Measurements from ENCODE around the gene CADPS. TPM values are rescaled to one million over a fixed set of nuclear protein-coding genes. Genes with fewer than 3 reads are reported as not detected.

The CADPS gene
- total RNA-seq, 1 donor from 2014 or later, result 1.3 TPM

- FAIRE-seq (no peak), DNase-seq (ENCODE audit: low read depth) (no peak)
- H3K4me3 ChIP-seq (ENCODE audit: low read depth, low read length), result no peak overlapping the region
- no peaks in the 10 kb centered on the region for H3K27me3 ChIP-seq (ENCODE audit: control insufficient read depth, insufficient read depth, low read length)
- no peaks in the 10 kb centered on the region for H3K36me3 ChIP-seq (ENCODE audit: control insufficient read depth, insufficient read depth, low read length)
- TF ChIP-seq, protein P1, sequence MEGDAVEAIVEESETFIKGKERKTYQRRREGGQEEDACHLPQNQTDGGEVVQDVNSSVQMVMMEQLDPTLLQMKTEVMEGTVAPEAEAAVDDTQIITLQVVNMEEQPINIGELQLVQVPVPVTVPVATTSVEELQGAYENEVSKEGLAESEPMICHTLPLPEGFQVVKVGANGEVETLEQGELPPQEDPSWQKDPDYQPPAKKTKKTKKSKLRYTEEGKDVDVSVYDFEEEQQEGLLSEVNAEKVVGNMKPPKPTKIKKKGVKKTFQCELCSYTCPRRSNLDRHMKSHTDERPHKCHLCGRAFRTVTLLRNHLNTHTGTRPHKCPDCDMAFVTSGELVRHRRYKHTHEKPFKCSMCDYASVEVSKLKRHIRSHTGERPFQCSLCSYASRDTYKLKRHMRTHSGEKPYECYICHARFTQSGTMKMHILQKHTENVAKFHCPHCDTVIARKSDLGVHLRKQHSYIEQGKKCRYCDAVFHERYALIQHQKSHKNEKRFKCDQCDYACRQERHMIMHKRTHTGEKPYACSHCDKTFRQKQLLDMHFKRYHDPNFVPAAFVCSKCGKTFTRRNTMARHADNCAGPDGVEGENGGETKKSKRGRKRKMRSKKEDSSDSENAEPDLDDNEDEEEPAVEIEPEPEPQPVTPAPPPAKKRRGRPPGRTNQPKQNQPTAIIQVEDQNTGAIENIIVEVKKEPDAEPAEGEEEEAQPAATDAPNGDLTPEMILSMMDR (IDR thresholded peaks at IDR 0.05; ENCODE audit: insufficient read depth, low read length, severe bottlenecking), result no peak
These were observed 98.1 kb downstream of the CADPS start for GRCh38 chr3:62777130-62777529.

DNA sequence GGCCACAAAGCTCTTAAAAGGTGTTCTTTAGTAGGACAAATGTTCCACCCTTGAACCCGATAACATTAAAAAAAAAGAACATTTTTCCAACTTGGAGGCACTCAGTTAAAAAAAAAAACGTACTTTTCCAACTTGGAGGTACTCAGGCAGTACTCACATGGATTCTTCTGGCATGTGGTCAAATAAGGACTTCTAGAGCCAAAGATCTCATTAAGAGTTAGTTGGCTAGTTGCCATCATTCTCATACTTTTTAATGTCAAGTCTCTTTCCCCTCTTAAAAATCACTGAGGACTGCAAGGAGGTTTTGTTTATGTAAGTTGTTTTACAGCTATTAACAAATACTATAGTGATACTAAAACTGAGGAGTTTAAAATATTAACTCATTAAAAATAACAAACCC lies 101.0 kb downstream of the CADPS start:
- TF ChIP-seq, protein P1 (IDR thresholded peaks at IDR 0.05; ENCODE audit: insufficient read depth, low read length, severe bottlenecking), result no peak
- no peak for FAIRE-seq

GRCh38 chr3:62771331-62772072 lies 103.7 kb downstream of the CADPS start:
- DNase-seq (ENCODE audit: low read depth) (no peak), FAIRE-seq (no peak)
- Histone ChIP-seq H3K36me3 (ENCODE audit: control insufficient read depth, insufficient read depth, low read length) (no peaks in the 10 kb centered on the region), H3K4me3 (ENCODE audit: low read depth, low read length) (no peak overlapping the region), H3K27me3 (ENCODE audit: control insufficient read depth, insufficient read depth, low read length) (no peaks in the 10 kb centered on the region)
- TF ChIP-seq, protein P1 (IDR thresholded peaks at IDR 0.05; ENCODE audit: insufficient read depth, low read length, severe bottlenecking), result no peak

More for the DNA sequence above, 101.0 kb downstream of the CADPS start:
- DNase-seq (ENCODE audit: low read depth), result no peak
- Histone ChIP-seq H3K4me3 (ENCODE audit: low read depth, low read length) (no peak overlapping the region), H3K27me3 (ENCODE audit: control insufficient read depth, insufficient read depth, low read length) (no peaks in the 10 kb centered on the region), H3K36me3 (ENCODE audit: control insufficient read depth, insufficient read depth, low read length) (no peaks in the 10 kb centered on the region)

DNA sequence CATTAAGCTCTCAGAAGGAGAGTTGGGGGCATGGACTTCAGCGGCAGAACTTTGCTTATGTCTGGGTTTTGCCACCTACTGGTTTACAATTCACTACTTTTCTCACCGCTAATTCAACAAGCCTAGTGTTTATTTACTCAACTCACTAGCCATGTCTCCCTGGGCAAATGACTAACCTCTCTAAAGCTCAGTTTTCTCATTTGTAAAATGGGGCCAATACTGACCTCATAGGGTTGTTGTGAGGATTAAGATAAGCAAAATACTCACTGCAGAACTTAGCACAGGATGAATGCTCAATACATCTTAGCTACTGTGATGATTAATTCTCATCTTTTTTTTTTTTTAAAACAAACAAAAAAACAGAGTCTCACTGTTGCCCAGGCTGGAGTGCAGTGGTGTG lies 106.3 kb downstream of the CADPS start:
- no peaks in the 10 kb centered on the region for H3K27me3 ChIP-seq (ENCODE audit: control insufficient read depth, insufficient read depth, low read length)
- no peak for DNase-seq (ENCODE audit: low read depth)
- no peak for FAIRE-seq
- no peaks in the 10 kb centered on the region for H3K36me3 ChIP-seq (ENCODE audit: control insufficient read depth, insufficient read depth, low read length)
- TF ChIP-seq, protein P1 (IDR thresholded peaks at IDR 0.05; ENCODE audit: insufficient read depth, low read length, severe bottlenecking), result no peak
- no peak overlapping the region for H3K4me3 ChIP-seq (ENCODE audit: low read depth, low read length)

- no peak overlapping the region for H3K4me3 ChIP-seq (ENCODE audit: low read depth, low read length)
- DNase-seq (ENCODE audit: low read depth) (no peak), FAIRE-seq (no peak)
- TF ChIP-seq, protein P1 (IDR thresholded peaks at IDR 0.05; ENCODE audit: insufficient read depth, low read length, severe bottlenecking), result no peak
- no peaks in the 10 kb centered on the region for H3K36me3 ChIP-seq (ENCODE audit: control insufficient read depth, insufficient read depth, low read length)
- no peaks in the 10 kb centered on the region for H3K27me3 ChIP-seq (ENCODE audit: control insufficient read depth, insufficient read depth, low read length)
These were observed 113.5 kb downstream of the CADPS start for GRCh38 chr3:62761711-62762110.

GRCh38 chr3:62761311-62761710 lies 113.9 kb downstream of the CADPS start:
- DNase-seq (ENCODE audit: low read depth) (no peak), FAIRE-seq (no peak)
- Histone ChIP-seq H3K4me3 (ENCODE audit: low read depth, low read length) (no peak overlapping the region), H3K36me3 (ENCODE audit: control insufficient read depth, insufficient read depth, low read length) (no peaks in the 10 kb centered on the region), H3K27me3 (ENCODE audit: control insufficient read depth, insufficient read depth, low read length) (no peaks in the 10 kb centered on the region)
- TF ChIP-seq, protein P1 (IDR thresholded peaks at IDR 0.05; ENCODE audit: insufficient read depth, low read length, severe bottlenecking), result no peak

Measured in bronchial epithelial cell (primary cell).